Hepatocyte (in vitro differentiated cells): ENCODE data around the gene PGP. TPM values are rescaled to one million over a fixed set of nuclear protein-coding genes. Genes with fewer than 3 reads are reported as not detected.

Experiments
- DNase-seq: peaks from one replicate; pipeline ENCODE4 v3.0.0-alpha.2; 2016; ENCODE audit warnings: low spot score
- H2AFZ ChIP-seq: fragments of 200-600 bp; sonication (generic); 2 replicates; pipeline ENCODE4 v1.6.0; 2016; ENCODE audit warnings: antibody characterized with exemption, mild to moderate bottlenecking
- H3K27ac ChIP-seq: fragments of 200-600 bp; sonication (generic); 2 replicates; pipeline ENCODE4 v1.5.1; 2016; ENCODE audit warnings: mild to moderate bottlenecking
- H3K27me3 ChIP-seq: fragments of 200-600 bp; sonication (generic); 2 replicates; pipeline ENCODE4 v1.6.1; 2016
- H3K36me3 ChIP-seq: fragments of 200-600 bp; sonication (generic); replicated peaks from 2 replicates; pipeline ENCODE4 v1.5.1; 2016; ENCODE audit warnings: low read depth; ENCODE audit not compliant: insufficient read depth
- H3K4me1 ChIP-seq: fragments of 200-600 bp; sonication (generic); 2 replicates; pipeline ENCODE4 v1.5.1; 2016; ENCODE audit warnings: mild to moderate bottlenecking, moderate library complexity; ENCODE audit not compliant: insufficient read depth
- H3K4me2 ChIP-seq: fragments of 200-600 bp; sonication (generic); 2 replicates; pipeline ENCODE4 v1.6.0; 2016
- H3K4me3 ChIP-seq: fragments of 200-600 bp; sonication (generic); 2 replicates; pipeline ENCODE4 v1.5.1; 2016; ENCODE audit warnings: mild to moderate bottlenecking
- H3K79me2 ChIP-seq: fragments of 200-600 bp; sonication (generic); 2 replicates; pipeline ENCODE4 v1.6.0; 2017; ENCODE audit warnings: mild to moderate bottlenecking
- H3K9me2 ChIP-seq: fragments of 200-600 bp; sonication (generic); replicated peaks from 2 replicates; pipeline ENCODE4 v1.6.0; 2017; ENCODE audit warnings: mild to moderate bottlenecking; ENCODE audit not compliant: insufficient read depth
- H3K9me3 ChIP-seq: fragments of 200-600 bp; sonication (generic); 2 replicates; pipeline ENCODE4 v1.5.1; 2016; ENCODE audit warnings: low read depth, mild to moderate bottlenecking
- H4K20me1 ChIP-seq: fragments of 200-600 bp; sonication (generic); 2 replicates; pipeline ENCODE4 v1.6.0; 2016; ENCODE audit warnings: mild to moderate bottlenecking; ENCODE audit not compliant: insufficient read depth, poor library complexity, severe bottlenecking
- CTCF ChIP-seq: fragments of 200-600 bp; sonication (generic); IDR thresholded peaks from 2 replicates; pipeline ENCODE4 v1.5.1; 2016; ENCODE audit warnings: antibody characterized with exemption, mild to moderate bottlenecking; ENCODE audit not compliant: poor library complexity
- EZH2 ChIP-seq: fragments of 200-600 bp; sonication (generic); IDR thresholded peaks from 2 replicates; pipeline ENCODE4 v1.6.1; 2016; ENCODE audit warnings: antibody characterized with exemption, mild to moderate bottlenecking, borderline replicate concordance
- EZH2phosphoT487 ChIP-seq: fragments of 200-600 bp; sonication (generic); IDR thresholded peaks from one replicate; pipeline ENCODE4 v1.6.1; 2018; ENCODE audit warnings: antibody characterized with exemption, mild to moderate bottlenecking, low read depth, moderate library complexity; ENCODE audit not compliant: unreplicated experiment, severe bottlenecking
- WGBS: methylation state at CpG from one replicate; pipeline ENCODE4 v1.1.6; 2016; ENCODE audit warnings: low lambda C conversion rate; ENCODE audit errors: missing lambda C conversion rate; 5-methylcytosine and 5-hydroxymethylcytosine counted together
- polyA plus RNA-seq: library from polyadenylated mRNA; unstranded; fragments of >200 nt; fragmentation: Nextera tagmentation; extraction: Ambion mirVana; gene quantifications from 2 replicates; pipeline ENCODE4 v1.2.1, GENCODE V29; 2016
- total RNA-seq: library from RNA; depleted of rRNA; stranded (reverse); fragments of >200 nt; gene quantifications from 2 replicates; pipeline ENCODE4 v1.2.3, GENCODE V29; 2014

The PGP gene
- total and polyA plus RNA-seq, 2 experiments from 2014 or later = 20.6 to 38.0 TPM

- H3K27ac ChIP-seq = no peak overlapping the region
- H3K36me3 ChIP-seq = no peaks in the 10 kb centered on the region
- DNase-seq = no peak
- no peaks in the 10 kb centered on the region for H3K9me3 ChIP-seq
- H3K4me3 ChIP-seq = no peak overlapping the region
- H3K79me2 ChIP-seq = no peaks in the 10 kb centered on the region
- no peaks in the 10 kb centered on the region for H3K9me2 ChIP-seq
- TF ChIP-seq EZH2phosphoT487 (no peak), EZH2 (no peak), CTCF (no peak)
- 95% methylated on average over 19 of the region's 19 CpGs for WGBS
- H3K27me3 ChIP-seq = no peaks in the 10 kb centered on the region
- H2AFZ ChIP-seq = no peak overlapping the region
- H4K20me1 ChIP-seq = no peaks in the 10 kb centered on the region
- no peak overlapping the region for H3K4me2 ChIP-seq
- H3K4me1 ChIP-seq = no peaks in the 10 kb centered on the region
Measured at GRCh38 chr16:2184346-2184745, 30.3 kb downstream of the PGP start.

DNA sequence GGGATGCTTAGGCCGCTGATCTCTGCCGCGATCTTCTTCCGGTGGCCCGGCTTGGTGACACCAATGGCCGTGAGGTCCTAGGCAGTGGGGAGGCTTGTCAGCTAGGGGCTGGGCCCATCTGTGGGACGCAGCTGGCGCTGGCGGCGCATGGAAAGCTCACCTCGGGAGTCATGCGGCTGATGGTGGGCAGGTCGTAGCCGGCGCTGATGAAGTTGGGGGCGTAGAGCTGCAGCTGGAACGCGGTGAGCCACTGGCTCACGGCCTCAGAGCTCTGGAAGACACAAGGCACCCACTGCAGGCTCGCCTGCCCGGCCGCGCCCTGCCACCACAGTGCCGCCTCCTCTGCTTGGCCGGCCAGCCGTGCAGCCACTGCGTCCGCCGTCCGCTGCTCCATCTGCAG lies 31.0 kb downstream of the PGP start:
- no peak overlapping the region for H3K4me3 ChIP-seq
- no peaks in the 10 kb centered on the region for H3K27me3 ChIP-seq

GRCh38 chr16:2181952-2182351 lies 32.7 kb downstream of the PGP start:
- Histone ChIP-seq H2AFZ (no peak overlapping the region), H3K27me3 (no peaks in the 10 kb centered on the region), H4K20me1 (no peaks in the 10 kb centered on the region), H3K27ac (no peak overlapping the region), H3K79me2 (no peaks in the 10 kb centered on the region), H3K4me1 (no peaks in the 10 kb centered on the region), H3K4me3 (no peak overlapping the region), H3K9me3 (no peaks in the 10 kb centered on the region), H3K9me2 (no peaks in the 10 kb centered on the region), H3K36me3 (no peaks in the 10 kb centered on the region), H3K4me2 (no peak overlapping the region)
- DNase-seq = no peak
- 95% methylated on average over 20 of the region's 20 CpGs for WGBS
- TF ChIP-seq EZH2 (no peak), EZH2phosphoT487 (no peak), CTCF (no peak)

More for the DNA sequence above, 31.0 kb downstream of the PGP start:
- H4K20me1 ChIP-seq = no peaks in the 10 kb centered on the region
- H3K4me1 ChIP-seq = no peaks in the 10 kb centered on the region
- no peak overlapping the region for H2AFZ ChIP-seq
- H3K27ac ChIP-seq = no peak overlapping the region
- no peaks in the 10 kb centered on the region for H3K36me3 ChIP-seq
- H3K9me2 ChIP-seq = no peaks in the 10 kb centered on the region
- H3K79me2 ChIP-seq = no peaks in the 10 kb centered on the region
- DNase-seq = no peak
- no peaks in the 10 kb centered on the region for H3K9me3 ChIP-seq
- 98% methylated on average over 29 of the region's 30 CpGs for WGBS
- TF ChIP-seq EZH2 (no peak), EZH2phosphoT487 (no peak)
- no peak overlapping the region for H3K4me2 ChIP-seq

GRCh38 chr16:2180962-2181923 lies 33.4 kb downstream of the PGP start:
- no peak overlapping the region for H2AFZ ChIP-seq
- no peak overlapping the region for H3K27ac ChIP-seq
- TF ChIP-seq EZH2phosphoT487 (no peak), EZH2 (no peak), CTCF (no peak)
- no peaks in the 10 kb centered on the region for H3K4me1 ChIP-seq
- no peak for DNase-seq
- no peaks in the 10 kb centered on the region for H3K36me3 ChIP-seq
- no peaks in the 10 kb centered on the region for H3K27me3 ChIP-seq
- no peaks in the 10 kb centered on the region for H3K9me3 ChIP-seq
- H3K4me3 ChIP-seq = no peak overlapping the region
- no peaks in the 10 kb centered on the region for H4K20me1 ChIP-seq
- no peaks in the 10 kb centered on the region for H3K79me2 ChIP-seq
- H3K9me2 ChIP-seq = no peaks in the 10 kb centered on the region
- 91% methylated on average over 41 of the region's 46 CpGs for WGBS
- H3K4me2 ChIP-seq = no peak overlapping the region
